HCT116 (cell line): ENCODE measurements around the gene SND1. TPM values are rescaled to one million over a fixed set of nuclear protein-coding genes. Genes with fewer than 3 reads are reported as not detected.

Source experiments
- ATAC-seq: fragments of 200-7000 bp; cut with Tn5 transposase; 2 replicates; pipeline ENCODE4 v1.9.1; 2020; ENCODE audit warnings: mild to moderate bottlenecking, moderate library complexity
- BruUV-seq: library from RNA; stranded (reverse); fragments of 400-500 nt; replicated peaks from 2 replicates; lab custom pipeline; 2021; lab: Mats Ljungman, UMichigan
- CTCF ChIA-PET: fragments of 300-600 bp; sonication (Branson Sonifier 250); formaldehyde crosslinking; loops from one replicate; lab custom pipeline; 2021; ENCODE audit warnings: antibody characterized with exemption; lab: Charles Lee
- POLR2A ChIA-PET: fragments of 300-600, 350-600 bp; sonication (Branson Sonifier 250); formaldehyde crosslinking; loops from one replicate; lab custom pipeline; 2021; ENCODE audit warnings: antibody characterized with exemption; lab: Charles Lee
- RAD21 ChIA-PET, 2 experiments: fragments of 300-600 bp; sonication (Branson Sonifier 250); formaldehyde crosslinking; loops; one replicate each; lab custom pipeline; 2023; ENCODE audit warnings: low total read pairs in 2 of 2; ENCODE audit not compliant: uncharacterized antibody in 2 of 2, unreplicated experiment in 2 of 2, low non-redundant PET in 1 of 2; lab: Charles Lee
- DNase-seq: peaks from one replicate; pipeline ENCODE4 v3.0.0-alpha.2; 2010; ENCODE audit warnings: low read depth, low spot score
- H2AFZ ChIP-seq: fragments of 200-600 bp; shearing (Covaris generic), sonication (generic); 2 replicates; pipeline ENCODE4 v1.6.1; 2017; ENCODE audit warnings: low read depth, mixed run types, mixed read lengths, antibody characterized with exemption, low read length; ENCODE audit not compliant: poor library complexity, severe bottlenecking
- H3K27ac ChIP-seq: 2 replicates; pipeline ENCODE4 v1.5.1; 2012; ENCODE audit warnings: low read depth, low read length
- H3K27me3 ChIP-seq: fragments of 200-600 bp; sonication (generic); 2 replicates; pipeline ENCODE4 v1.6.1; 2016; ENCODE audit warnings: mixed run types, low read length, mixed read lengths; ENCODE audit not compliant: insufficient read depth
- H3K36me3 ChIP-seq, 2 experiments: fragments of 200-500 bp in 1 of 2; fragments of 200-600 bp in 1 of 2; sonication (Bioruptor generic) in 1 of 2; sonication (generic) in 1 of 2; 2 replicates each; pipeline versions ENCODE4 v1.5.1 to v1.6.1; 2014 to 2016; ENCODE audit warnings: low read length in 2 of 2, inconsistent platforms in 1 of 2, mixed read lengths in 1 of 2, mixed run types in 1 of 2; ENCODE audit not compliant: insufficient read depth in 2 of 2, control insufficient read depth in 1 of 2
- H3K4me1 ChIP-seq, 2 experiments: fragments of 200-600 bp in 1 of 2; sonication (generic) in 1 of 2; 2 replicates each; pipeline versions ENCODE4 v1.5.1 to v1.6.1; 2012 to 2017; ENCODE audit warnings: low read length in 2 of 2, inconsistent platforms in 1 of 2, mild to moderate bottlenecking in 1 of 2, mixed read lengths in 1 of 2, mixed run types in 1 of 2, moderate library complexity in 1 of 2; ENCODE audit not compliant: insufficient read depth in 2 of 2, control insufficient read depth in 1 of 2
- H3K4me2 ChIP-seq: fragments of 200-600 bp; sonication (generic); 2 replicates; pipeline ENCODE4 v1.6.1; 2017; ENCODE audit warnings: mixed run types, low read length, mixed read lengths
- H3K4me3 ChIP-seq, 2 experiments: fragments of 200-600 bp in 1 of 2; sonication (generic) in 1 of 2; replicated peaks in 1 of 2; 2 replicates each; pipeline ENCODE4 v1.5.1; 2011 to 2016; ENCODE audit warnings: low read length in 2 of 2, control low read depth in 1 of 2, low read depth in 1 of 2, mild to moderate bottlenecking in 1 of 2, mixed read lengths in 1 of 2, mixed run types in 1 of 2
- H3K79me2 ChIP-seq: fragments of 200-600 bp; sonication (generic); 2 replicates; pipeline ENCODE4 v1.6.1; 2017; ENCODE audit warnings: mild to moderate bottlenecking, mixed run types, low read length, moderate library complexity, mixed read lengths; ENCODE audit not compliant: insufficient read depth
- H3K9ac ChIP-seq: fragments of 200-600 bp; sonication (generic); 2 replicates; pipeline ENCODE4 v1.6.1; 2016; ENCODE audit warnings: low read length, mixed read lengths
- H3K9me2 ChIP-seq: fragments of 200-600 bp; sonication (generic), shearing (Covaris generic); 2 replicates; pipeline ENCODE4 v1.6.1; 2017; ENCODE audit warnings: mixed run types, mild to moderate bottlenecking, moderate library complexity; ENCODE audit not compliant: insufficient read depth
- H3K9me3 ChIP-seq, 2 experiments: fragments of 200-500 bp in 1 of 2; fragments of 200-600 bp in 1 of 2; sonication (Bioruptor generic) in 1 of 2; sonication (generic) in 1 of 2; 2 replicates each; pipeline ENCODE4 v1.6.1; 2014 to 2017; ENCODE audit warnings: low read length in 2 of 2, mixed read lengths in 2 of 2, inconsistent platforms in 1 of 2, low read depth in 1 of 2, mild to moderate bottlenecking in 1 of 2, mixed run types in 1 of 2, moderate library complexity in 1 of 2; ENCODE audit not compliant: control insufficient read depth in 1 of 2, insufficient read depth in 1 of 2
- H4K20me1 ChIP-seq: fragments of 200-600 bp; sonication (generic), shearing (Covaris generic); 2 replicates; pipeline ENCODE4 v1.6.1; 2017; ENCODE audit warnings: mixed run types, mild to moderate bottlenecking, moderate library complexity; ENCODE audit not compliant: insufficient read depth
- CBX3 ChIP-seq: IDR thresholded peaks from 2 replicates; pipeline ENCODE4 v1.6.1; 2012; ENCODE audit warnings: low read depth
- CEBPB ChIP-seq: IDR thresholded peaks from 2 replicates; pipeline ENCODE4 v1.6.1; 2012; ENCODE audit warnings: low read depth
- ELF1 ChIP-seq: IDR thresholded peaks from 2 replicates; pipeline ENCODE4 v1.6.1; 2012; ENCODE audit warnings: low read depth, borderline replicate concordance
- EZH2phosphoT487 ChIP-seq: fragments of 200-600 bp; IDR thresholded peaks from 2 replicates; pipeline ENCODE4 v1.6.1; 2018; ENCODE audit warnings: antibody characterized with exemption, borderline replicate concordance
- FOSL1 ChIP-seq: IDR thresholded peaks from 2 replicates; pipeline ENCODE4 v1.6.1; 2012; ENCODE audit warnings: low read depth
- POLR2AphosphoS5 ChIP-seq: IDR thresholded peaks from 2 replicates; pipeline ENCODE4 v1.6.1; 2011; ENCODE audit warnings: mild to moderate bottlenecking, low read depth, low read length, moderate library complexity
- RAD21 ChIP-seq: IDR thresholded peaks from 2 replicates; pipeline ENCODE4 v1.6.1; 2012; ENCODE audit warnings: low read depth, mild to moderate bottlenecking
- SIN3A ChIP-seq: IDR thresholded peaks from 2 replicates; pipeline ENCODE4 v1.6.1; 2012; ENCODE audit warnings: low read depth
- SP1 ChIP-seq: IDR thresholded peaks from 2 replicates; pipeline ENCODE4 v1.6.1; 2012; ENCODE audit warnings: low read depth
- TCF7L2 ChIP-seq: IDR thresholded peaks from 2 replicates; pipeline ENCODE4 v1.7.0; 2011; ENCODE audit warnings: borderline replicate concordance, inconsistent platforms; ENCODE audit not compliant: insufficient read depth, insufficient read length; ENCODE audit errors: extremely low read depth
- YY1 ChIP-seq: IDR thresholded peaks from 2 replicates; pipeline ENCODE4 v1.6.1; 2011; ENCODE audit warnings: low read length, low read depth, moderate library complexity, mild to moderate bottlenecking; ENCODE audit not compliant: insufficient replicate concordance; ENCODE audit errors: extremely low read depth
- ZNF274 ChIP-seq: fragments of 200-500 bp; sonication (Bioruptor generic); IDR thresholded peaks from 2 replicates; pipeline ENCODE4 v1.6.1; 2014; ENCODE audit warnings: mild to moderate bottlenecking, low read depth, low read length, inconsistent platforms
- intact Hi-C: fragments of 100-400 bp; cut with micrococcal nuclease; formaldehyde crosslinking; loops from 2 replicates; pipeline ENCODE4 v1.10.0; 2022
- total RNA-seq: library from RNA; stranded (reverse); gene quantifications from one replicate; pipeline ENCODE4 v1.2.1, GENCODE V29; 2021; ENCODE audit not compliant: unreplicated experiment
- TF ChIP-seq, protein P1 (sequence below), 3 experiments: fragments of 200-600 bp in 1 of 3; sonication (generic) in 1 of 3; IDR thresholded peaks in 2 of 3; conservative IDR thresholded peaks in 1 of 3; 2 replicates each; pipeline ENCODE4 v1.5.1; 2012 to 2017; ENCODE audit warnings: low read depth in 2 of 3, low read length in 2 of 3, antibody characterized with exemption in 1 of 3, borderline replicate concordance in 1 of 3, control low read depth in 1 of 3, mild to moderate bottlenecking in 1 of 3, mixed read lengths in 1 of 3, mixed run types in 1 of 3, moderate library complexity in 1 of 3; ENCODE audit not compliant: insufficient read depth in 1 of 3
- TF ChIP-seq, protein P2 (sequence below): IDR thresholded peaks from 2 replicates; pipeline ENCODE4 v1.6.1; 2012
- TF ChIP-seq, protein P3 (sequence below): IDR thresholded peaks from 2 replicates; pipeline ENCODE4 v1.6.1; 2012; ENCODE audit warnings: low read depth
- TF ChIP-seq, protein P4 (sequence below): IDR thresholded peaks from 2 replicates; pipeline ENCODE4 v1.6.1; 2012

Gene SND1
- total RNA-seq, 1 experiment from 2014 or later = 169 TPM

DNA sequence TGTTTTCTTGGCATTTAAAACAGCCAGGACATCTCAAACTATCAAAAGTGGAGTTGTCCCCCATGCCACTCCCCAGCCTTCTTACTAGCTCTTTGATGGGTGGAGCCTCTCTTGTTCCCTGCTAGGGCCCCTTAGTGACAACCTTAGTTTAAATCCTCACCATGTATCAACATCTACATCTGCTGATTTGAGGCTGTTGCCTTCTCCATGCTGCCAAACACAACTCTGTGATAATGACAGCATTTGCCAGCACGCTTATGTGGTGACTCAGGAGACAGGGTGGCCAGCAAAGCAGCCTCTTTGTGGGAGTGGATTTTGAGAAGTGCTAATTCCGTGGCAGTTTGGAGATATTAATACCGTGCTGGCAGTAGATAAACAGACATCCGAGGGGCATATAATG lies 233.8 kb downstream of the SND1 start:
- H3K4me1 ChIP-seq = peaks cover 0 to 8% of the 10 kb centered on the region in 2 experiments; a peak in 1 of 4 replicates
- POLR2A ChIA-PET = no interaction called here
- H3K9me3 ChIP-seq = no peaks in the 10 kb centered on the region
- H3K27ac ChIP-seq = no peak overlapping the region
- CTCF ChIA-PET = no interaction called here
- intact Hi-C loops = no loop called here
- H3K36me3 ChIP-seq = peaks cover 3 to 7% of the 10 kb centered on the region in 2 experiments; a peak in 2 of 4 replicates
- peaks cover 4% of the 10 kb centered on the region; the same call in 1 of the 2 replicates for H4K20me1 ChIP-seq
- H3K9me2 ChIP-seq = no peaks in the 10 kb centered on the region
- H3K4me2 ChIP-seq = no peak overlapping the region
- no peak overlapping the region for H3K9ac ChIP-seq
- no TSS peak for BruUV-seq
- H3K27me3 ChIP-seq = no peaks in the 10 kb centered on the region
- ATAC-seq = no peak
- peaks cover 37% of the 10 kb centered on the region for H3K79me2 ChIP-seq
- no peak for DNase-seq
- no peak overlapping the region for H3K4me3 ChIP-seq
- TF ChIP-seq SIN3A (no peak), RAD21 (no peak), POLR2AphosphoS5 (no peak), FOSL1 (no peak), EZH2phosphoT487 (no peak), CEBPB (no peak), ELF1 (no peak), CBX3 (no peak), TCF7L2 (no peak), YY1 (no peak), ZNF274 (no peak), SP1 (no peak)
- TF ChIP-seq, protein P1, sequence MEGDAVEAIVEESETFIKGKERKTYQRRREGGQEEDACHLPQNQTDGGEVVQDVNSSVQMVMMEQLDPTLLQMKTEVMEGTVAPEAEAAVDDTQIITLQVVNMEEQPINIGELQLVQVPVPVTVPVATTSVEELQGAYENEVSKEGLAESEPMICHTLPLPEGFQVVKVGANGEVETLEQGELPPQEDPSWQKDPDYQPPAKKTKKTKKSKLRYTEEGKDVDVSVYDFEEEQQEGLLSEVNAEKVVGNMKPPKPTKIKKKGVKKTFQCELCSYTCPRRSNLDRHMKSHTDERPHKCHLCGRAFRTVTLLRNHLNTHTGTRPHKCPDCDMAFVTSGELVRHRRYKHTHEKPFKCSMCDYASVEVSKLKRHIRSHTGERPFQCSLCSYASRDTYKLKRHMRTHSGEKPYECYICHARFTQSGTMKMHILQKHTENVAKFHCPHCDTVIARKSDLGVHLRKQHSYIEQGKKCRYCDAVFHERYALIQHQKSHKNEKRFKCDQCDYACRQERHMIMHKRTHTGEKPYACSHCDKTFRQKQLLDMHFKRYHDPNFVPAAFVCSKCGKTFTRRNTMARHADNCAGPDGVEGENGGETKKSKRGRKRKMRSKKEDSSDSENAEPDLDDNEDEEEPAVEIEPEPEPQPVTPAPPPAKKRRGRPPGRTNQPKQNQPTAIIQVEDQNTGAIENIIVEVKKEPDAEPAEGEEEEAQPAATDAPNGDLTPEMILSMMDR (IDR thresholded peaks at IDR 0.05 in 2 of 3, conservative IDR thresholded peaks at IDR 0.05 in 1 of 3; ENCODE audit: borderline replicate concordance in 1 of 3, insufficient read depth in 1 of 3, low read depth in 2 of 3, low read length in 2 of 3) = no peak
- TF ChIP-seq, protein P2, sequence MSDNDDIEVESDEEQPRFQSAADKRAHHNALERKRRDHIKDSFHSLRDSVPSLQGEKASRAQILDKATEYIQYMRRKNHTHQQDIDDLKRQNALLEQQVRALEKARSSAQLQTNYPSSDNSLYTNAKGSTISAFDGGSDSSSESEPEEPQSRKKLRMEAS = no peak
- TF ChIP-seq, protein P3, sequence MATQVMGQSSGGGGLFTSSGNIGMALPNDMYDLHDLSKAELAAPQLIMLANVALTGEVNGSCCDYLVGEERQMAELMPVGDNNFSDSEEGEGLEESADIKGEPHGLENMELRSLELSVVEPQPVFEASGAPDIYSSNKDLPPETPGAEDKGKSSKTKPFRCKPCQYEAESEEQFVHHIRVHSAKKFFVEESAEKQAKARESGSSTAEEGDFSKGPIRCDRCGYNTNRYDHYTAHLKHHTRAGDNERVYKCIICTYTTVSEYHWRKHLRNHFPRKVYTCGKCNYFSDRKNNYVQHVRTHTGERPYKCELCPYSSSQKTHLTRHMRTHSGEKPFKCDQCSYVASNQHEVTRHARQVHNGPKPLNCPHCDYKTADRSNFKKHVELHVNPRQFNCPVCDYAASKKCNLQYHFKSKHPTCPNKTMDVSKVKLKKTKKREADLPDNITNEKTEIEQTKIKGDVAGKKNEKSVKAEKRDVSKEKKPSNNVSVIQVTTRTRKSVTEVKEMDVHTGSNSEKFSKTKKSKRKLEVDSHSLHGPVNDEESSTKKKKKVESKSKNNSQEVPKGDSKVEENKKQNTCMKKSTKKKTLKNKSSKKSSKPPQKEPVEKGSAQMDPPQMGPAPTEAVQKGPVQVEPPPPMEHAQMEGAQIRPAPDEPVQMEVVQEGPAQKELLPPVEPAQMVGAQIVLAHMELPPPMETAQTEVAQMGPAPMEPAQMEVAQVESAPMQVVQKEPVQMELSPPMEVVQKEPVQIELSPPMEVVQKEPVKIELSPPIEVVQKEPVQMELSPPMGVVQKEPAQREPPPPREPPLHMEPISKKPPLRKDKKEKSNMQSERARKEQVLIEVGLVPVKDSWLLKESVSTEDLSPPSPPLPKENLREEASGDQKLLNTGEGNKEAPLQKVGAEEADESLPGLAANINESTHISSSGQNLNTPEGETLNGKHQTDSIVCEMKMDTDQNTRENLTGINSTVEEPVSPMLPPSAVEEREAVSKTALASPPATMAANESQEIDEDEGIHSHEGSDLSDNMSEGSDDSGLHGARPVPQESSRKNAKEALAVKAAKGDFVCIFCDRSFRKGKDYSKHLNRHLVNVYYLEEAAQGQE = no peak
- TF ChIP-seq, protein P4, sequence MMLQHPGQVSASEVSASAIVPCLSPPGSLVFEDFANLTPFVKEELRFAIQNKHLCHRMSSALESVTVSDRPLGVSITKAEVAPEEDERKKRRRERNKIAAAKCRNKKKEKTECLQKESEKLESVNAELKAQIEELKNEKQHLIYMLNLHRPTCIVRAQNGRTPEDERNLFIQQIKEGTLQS = no peak
- H2AFZ ChIP-seq = no peak overlapping the region
- RAD21 ChIA-PET = no interaction called here
